Immature natural killer cell (primary cell): ENCODE data around the gene PRG3. TPM values are rescaled to one million over a fixed set of nuclear protein-coding genes. Genes with fewer than 3 reads are reported as not detected.

ENCODE experiments used
- DNase-seq, 3 donors: peaks; one replicate each; pipeline ENCODE4 v3.0.0; 2022; ENCODE audit warnings: mixed read lengths in 1 of 3
- H3K27ac Mint-ChIP-seq, 6 donors: one replicate each; pipeline ENCODE4 v1.8.0; 2020; ENCODE audit warnings: mixed read lengths in 6 of 6, mild to moderate bottlenecking in 5 of 6, inconsistent platforms in 4 of 6, moderate library complexity in 3 of 6
- H3K27me3 Mint-ChIP-seq, 3 donors: one replicate each; pipeline ENCODE4 v1.8.0; 2020 to 2021; ENCODE audit warnings: low read depth in 3 of 3, mild to moderate bottlenecking in 3 of 3, mixed read lengths in 3 of 3, moderate library complexity in 3 of 3, inconsistent platforms in 1 of 3
- H3K36me3 Mint-ChIP-seq, 3 donors: one replicate each; pipeline ENCODE4 v1.8.0; 2020; ENCODE audit warnings: mixed read lengths in 3 of 3, inconsistent platforms in 2 of 3, mild to moderate bottlenecking in 2 of 3
- H3K4me1 Mint-ChIP-seq, 2 donors: one replicate each; pipeline ENCODE4 v1.8.0; 2020; ENCODE audit warnings: inconsistent platforms in 2 of 2, mild to moderate bottlenecking in 2 of 2, mixed read lengths in 2 of 2, moderate library complexity in 1 of 2
- H3K4me3 Mint-ChIP-seq, 5 donors: one replicate each; pipeline ENCODE4 v1.8.0; 2020; ENCODE audit warnings: mild to moderate bottlenecking in 5 of 5, mixed read lengths in 5 of 5, inconsistent platforms in 3 of 5, moderate library complexity in 3 of 5
- H3K9me3 Mint-ChIP-seq, 6 donors: one replicate each; pipeline ENCODE4 v1.8.0; 2020; ENCODE audit warnings: mild to moderate bottlenecking in 6 of 6, mixed read lengths in 6 of 6, inconsistent platforms in 4 of 6, moderate library complexity in 3 of 6
- polyA plus RNA-seq, 3 donors: library from polyadenylated mRNA; unstranded; fragments of 300-500 nt; fragmentation: Illumina TruSeq; gene quantifications; one replicate each; pipeline ENCODE4 v1.2.3, GENCODE V29; 2021

The PRG3 gene
- polyA plus RNA-seq, result not detected

- no peak within 1 kb of the TSS for H3K27ac Mint-ChIP-seq
- DNase-seq, result no peak
- H3K27me3 Mint-ChIP-seq, result peaks cover 2 to 11% (median 9%) of the 10 kb centered on the region in 3 donors
- no peaks in the 10 kb centered on the region for H3K9me3 Mint-ChIP-seq
- H3K36me3 Mint-ChIP-seq, result no peaks in the 10 kb centered on the region
- H3K4me3 Mint-ChIP-seq, result no peak within 1 kb of the TSS
- H3K4me1 Mint-ChIP-seq, result no peaks in the 10 kb centered on the region
These were observed at the start of gene PRG3 for GRCh38 chr11:57380975-57381374. Gene PRG3, minus strand, starts transcription at chr11:57381150. Its CDS starts 442 bp downstream, at chr11:57380708.

GRCh38 chr11:57429946-57430345, 49.0 kb upstream of the PRG3 start:
- Mint-ChIP-seq H3K4me3 (no peak overlapping the region), H3K9me3 (peaks cover 0 to 2% (median 0%) of the 10 kb centered on the region in 6 donors), H3K4me1 (peaks cover 35 to 50% of the 10 kb centered on the region in 2 donors), H3K36me3 (no peaks in the 10 kb centered on the region), H3K27me3 (peaks cover 2 to 3% (median 2%) of the 10 kb centered on the region in 3 donors), H3K27ac (no peak overlapping the region)
- no peak for DNase-seq

GRCh38 chr11:57428643-57429042, 47.7 kb upstream of the PRG3 start:
- Mint-ChIP-seq H3K9me3 (peaks cover 0 to 2% (median 0%) of the 10 kb centered on the region in 6 donors), H3K27ac (peak overlapping the region in 1 of 6 donors; percentile 0), H3K27me3 (peaks cover 2 to 6% (median 2%) of the 10 kb centered on the region in 3 donors), H3K36me3 (peaks cover 0 to 2% (median 0%) of the 10 kb centered on the region in 3 donors), H3K4me1 (peaks cover 48 to 63% of the 10 kb centered on the region in 2 donors), H3K4me3 (no peak overlapping the region)
- DNase-seq, result no peak

DNA sequence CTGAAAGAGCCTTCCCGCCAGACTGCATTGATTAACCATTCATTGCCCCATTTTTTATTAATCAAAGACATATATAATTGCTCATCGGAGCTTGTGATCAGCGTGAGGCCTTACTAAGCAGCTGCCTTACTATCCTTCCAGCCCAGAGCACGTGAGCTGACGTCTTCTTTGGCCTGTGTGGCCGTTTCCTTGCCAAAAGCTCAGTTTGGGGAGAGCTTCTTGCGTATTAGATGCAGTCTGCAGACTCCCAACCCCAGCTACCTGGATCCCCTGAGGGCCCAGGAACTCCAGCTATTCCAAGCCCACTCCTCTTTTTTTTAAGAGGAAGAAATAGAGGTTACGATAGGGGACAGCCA, 46.8 kb upstream of the PRG3 start:
- Mint-ChIP-seq H3K27me3 (peaks cover 2 to 6% (median 2%) of the 10 kb centered on the region in 3 donors), H3K4me3 (peak overlapping the region; percentile 81 to 94 (median 85)), H3K27ac (peak overlapping the region in 4 of 6 donors; percentile 76 to 91 (median 88)), H3K9me3 (peaks cover 0 to 2% (median 0%) of the 10 kb centered on the region in 6 donors), H3K36me3 (peaks cover 0 to 3% (median 0%) of the 10 kb centered on the region in 3 donors), H3K4me1 (peaks cover 52 to 63% of the 10 kb centered on the region in 2 donors)
- DNase-seq, result no peak

GRCh38 chr11:57426929-57427726, 46.2 kb upstream of the PRG3 start, which contains the start of gene SLC43A3:
Gene SLC43A3, minus strand, starts transcription at chr11:57427121. Its CDS starts 949 bp downstream, at chr11:57426172.
- peaks cover 2 to 10% (median 2%) of the 10 kb centered on the region in 3 donors for H3K27me3 Mint-ChIP-seq

DNA sequence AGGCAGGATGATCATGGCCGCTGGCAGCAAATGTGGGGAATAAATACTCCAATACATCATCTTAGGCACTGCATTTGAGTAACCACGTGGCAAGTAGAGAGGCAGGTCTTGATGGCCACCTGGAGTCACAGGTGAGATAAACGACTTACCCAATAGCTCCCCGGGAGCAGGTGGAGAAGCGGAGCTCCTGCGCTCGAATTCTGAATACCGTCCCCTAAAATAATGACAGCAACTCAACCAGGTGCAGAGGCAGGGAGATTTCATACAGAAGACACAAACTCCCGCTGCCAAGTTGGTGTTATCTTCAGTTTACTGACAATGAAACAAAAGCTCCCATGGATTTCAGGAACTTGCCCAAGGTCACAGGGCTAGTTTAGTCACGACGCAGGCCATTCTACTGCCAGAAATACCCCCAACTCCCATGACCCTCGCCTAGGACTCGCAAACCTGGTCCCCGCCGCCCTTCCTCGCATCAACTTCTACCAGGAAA, 45.5 kb upstream of the PRG3 start:
- H3K27me3 Mint-ChIP-seq, result peaks cover 2 to 10% (median 5%) of the 10 kb centered on the region in 3 donors
- peak overlapping the region; percentile 81 to 94 (median 85) for H3K4me3 Mint-ChIP-seq
- no peak for DNase-seq
- H3K9me3 Mint-ChIP-seq, result peaks cover 0 to 2% (median 0%) of the 10 kb centered on the region in 6 donors
- H3K36me3 Mint-ChIP-seq, result peaks cover 0 to 3% (median 0%) of the 10 kb centered on the region in 3 donors
- H3K27ac Mint-ChIP-seq, result peak overlapping the region; percentile 60 to 88 (median 84)
- H3K4me1 Mint-ChIP-seq, result peaks cover 57 to 66% of the 10 kb centered on the region in 2 donors

More at GRCh38 chr11:57426929-57427726, 46.2 kb upstream of the PRG3 start, which contains the start of gene SLC43A3:
- peaks cover 0 to 3% (median 0%) of the 10 kb centered on the region in 3 donors for H3K36me3 Mint-ChIP-seq
- peaks cover 52 to 63% of the 10 kb centered on the region in 2 donors for H3K4me1 Mint-ChIP-seq
- DNase-seq, result peak; percentile 49 to 53 (median 52)
- peak within 1 kb of the TSS; percentile 60 to 91 (median 88) for H3K27ac Mint-ChIP-seq
- H3K9me3 Mint-ChIP-seq, result peaks cover 0 to 2% (median 0%) of the 10 kb centered on the region in 6 donors
- H3K4me3 Mint-ChIP-seq, result peak within 1 kb of the TSS; percentile 81 to 94 (median 85)

- peak overlapping the region; percentile 45 to 91 (median 82) for H3K27ac Mint-ChIP-seq
- H3K4me3 Mint-ChIP-seq, result peak overlapping the region; percentile 81 to 94 (median 85)
- no peak for DNase-seq
- H3K9me3 Mint-ChIP-seq, result peaks cover 0 to 2% (median 0%) of the 10 kb centered on the region in 6 donors
- H3K36me3 Mint-ChIP-seq, result peaks cover 0 to 3% (median 0%) of the 10 kb centered on the region in 3 donors
- peaks cover 2 to 10% (median 7%) of the 10 kb centered on the region in 3 donors for H3K27me3 Mint-ChIP-seq
- peaks cover 64 to 73% of the 10 kb centered on the region in 2 donors for H3K4me1 Mint-ChIP-seq
These were observed 44.9 kb upstream of the PRG3 start for GRCh38 chr11:57425565-57426438.

DNA sequence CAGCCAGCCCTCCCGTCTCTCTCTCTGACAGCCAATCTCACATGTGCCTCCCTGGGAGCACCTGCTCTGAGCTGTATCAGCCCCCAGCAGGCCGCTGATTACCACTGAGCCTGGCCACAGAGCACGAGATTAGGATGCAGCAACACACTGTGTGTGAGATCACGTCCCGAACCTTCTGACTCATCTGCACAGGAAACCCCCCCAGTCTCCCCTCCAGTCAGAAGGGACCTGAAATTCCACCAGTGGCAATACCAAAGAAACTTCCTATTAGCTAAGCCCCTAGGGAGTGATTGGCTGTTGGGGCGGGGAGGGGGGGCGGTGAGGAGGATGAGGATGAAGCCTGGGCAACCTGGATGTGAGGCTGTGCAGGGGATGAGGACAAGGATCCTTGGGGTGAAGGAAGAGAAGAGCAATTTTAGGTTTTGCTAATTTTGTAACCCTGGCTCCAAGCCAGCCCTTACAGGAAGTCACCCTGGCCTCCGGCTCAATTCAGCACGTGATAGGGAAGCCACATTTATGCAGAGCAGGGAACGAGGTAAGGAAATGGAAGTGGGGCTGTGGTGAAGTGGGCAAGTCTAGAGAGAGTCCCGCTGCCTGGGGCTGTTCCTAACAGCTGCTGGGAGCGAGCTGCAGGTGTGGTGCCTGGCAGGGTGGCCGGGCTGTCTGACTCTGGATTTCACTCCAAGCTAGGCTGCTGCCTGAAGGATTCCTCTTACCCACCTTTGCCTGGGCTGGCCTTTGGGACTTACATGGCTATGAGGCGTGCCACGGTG, 44.0 kb upstream of the PRG3 start:
- peak; percentile 70 to 78 (median 76) for DNase-seq

DNA sequence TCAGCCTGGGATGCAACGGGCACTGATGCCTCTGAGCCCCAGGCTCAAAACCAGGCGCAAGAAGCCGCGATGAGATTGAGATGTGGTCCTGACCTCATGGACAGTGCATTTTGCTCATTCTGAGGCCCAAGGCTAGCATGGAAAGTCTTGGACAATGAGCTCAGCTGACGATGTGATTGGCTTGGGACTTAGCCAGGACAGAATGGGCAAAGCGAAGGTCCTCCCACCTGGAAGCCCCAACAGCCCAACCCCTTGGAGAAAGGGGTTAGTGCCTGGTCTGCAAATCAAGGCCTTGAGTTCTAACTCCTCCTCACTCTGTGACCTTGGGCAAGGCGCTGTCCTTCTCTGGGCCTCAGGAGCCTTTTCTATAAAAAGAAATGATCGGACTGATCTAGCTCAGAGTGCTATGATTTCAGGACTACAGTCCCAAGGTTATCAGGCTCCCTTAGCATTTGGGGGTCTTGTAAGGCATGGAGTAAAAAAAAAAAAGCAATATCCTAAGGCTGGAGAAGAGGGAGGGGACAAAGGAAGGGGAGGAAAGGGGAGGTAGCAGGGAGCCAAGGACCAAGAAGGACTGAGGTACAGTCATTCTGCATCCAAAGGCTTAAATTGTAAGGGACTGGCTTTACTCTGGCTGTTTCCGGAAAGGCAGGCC, 43.3 kb upstream of the PRG3 start:
- peaks cover 0 to 2% (median 0%) of the 10 kb centered on the region in 6 donors for H3K9me3 Mint-ChIP-seq
- peak in 1 of 3 donors; percentile 4 for DNase-seq
- peaks cover 64 to 75% of the 10 kb centered on the region in 2 donors for H3K4me1 Mint-ChIP-seq
- H3K36me3 Mint-ChIP-seq, result peaks cover 0 to 8% (median 4%) of the 10 kb centered on the region in 3 donors
- H3K27ac Mint-ChIP-seq, result peak overlapping the region; percentile 49 to 91 (median 82)
- peak overlapping the region; percentile 51 to 77 (median 69) for H3K4me3 Mint-ChIP-seq
- peaks cover 2 to 10% (median 7%) of the 10 kb centered on the region in 3 donors for H3K27me3 Mint-ChIP-seq

More for the DNA sequence above, 44.0 kb upstream of the PRG3 start:
- Mint-ChIP-seq H3K9me3 (peaks cover 0 to 2% (median 0%) of the 10 kb centered on the region in 6 donors), H3K4me3 (peak overlapping the region; percentile 55 to 77 (median 69)), H3K36me3 (peaks cover 0 to 6% (median 3%) of the 10 kb centered on the region in 3 donors), H3K4me1 (peaks cover 64 to 75% of the 10 kb centered on the region in 2 donors), H3K27ac (peak overlapping the region; percentile 49 to 91 (median 82)), H3K27me3 (peaks cover 2 to 10% (median 7%) of the 10 kb centered on the region in 3 donors)

- peak overlapping the region in 4 of 5 donors; percentile 10 to 68 (median 36) for H3K4me3 Mint-ChIP-seq
- peak overlapping the region in 4 of 6 donors; percentile 14 to 66 (median 38) for H3K27ac Mint-ChIP-seq
- no peak for DNase-seq
- H3K4me1 Mint-ChIP-seq, result peaks cover 64 to 71% of the 10 kb centered on the region in 2 donors
- peaks cover 0 to 2% (median 0%) of the 10 kb centered on the region in 6 donors for H3K9me3 Mint-ChIP-seq
- peaks cover 2 to 10% (median 7%) of the 10 kb centered on the region in 3 donors for H3K27me3 Mint-ChIP-seq
- H3K36me3 Mint-ChIP-seq, result peaks cover 0 to 10% (median 9%) of the 10 kb centered on the region in 3 donors
These were observed 41.7 kb upstream of the PRG3 start for GRCh38 chr11:57422669-57423068.

GRCh38 chr11:57421805-57422204, 40.9 kb upstream of the PRG3 start:
- Mint-ChIP-seq H3K27ac (peak overlapping the region; percentile 23 to 66 (median 54)), H3K27me3 (peaks cover 2 to 9% (median 7%) of the 10 kb centered on the region in 3 donors), H3K4me3 (peak overlapping the region in 4 of 5 donors; percentile 13 to 77 (median 62)), H3K4me1 (peaks cover 57 to 63% of the 10 kb centered on the region in 2 donors), H3K9me3 (no peaks in the 10 kb centered on the region), H3K36me3 (peaks cover 3 to 19% (median 16%) of the 10 kb centered on the region in 3 donors)
- DNase-seq, result peak; percentile 44 to 49 (median 46)

- no peak overlapping the region for H3K4me3 Mint-ChIP-seq
- H3K27me3 Mint-ChIP-seq, result peaks cover 2 to 7% (median 7%) of the 10 kb centered on the region in 3 donors
- peak overlapping the region in 2 of 6 donors; percentile 9 to 49 for H3K27ac Mint-ChIP-seq
- H3K4me1 Mint-ChIP-seq, result peaks cover 50 to 55% of the 10 kb centered on the region in 2 donors
- H3K36me3 Mint-ChIP-seq, result peaks cover 4 to 22% (median 18%) of the 10 kb centered on the region in 3 donors
- no peaks in the 10 kb centered on the region for H3K9me3 Mint-ChIP-seq
- DNase-seq, result no peak
These were observed 40.1 kb upstream of the PRG3 start for GRCh38 chr11:57421066-57421465.
